GM23338 (cell line): ENCODE results near the gene HAGH. TPM values are rescaled to one million over a fixed set of nuclear protein-coding genes. Genes with fewer than 3 reads are reported as not detected.

Source experiments
- ATAC-seq: fragments of 200-7000 bp; cut with Tn5 transposase; 3 replicates; pipeline ENCODE4 v1.9.1; 2020
- DNase-seq: peaks from one replicate; pipeline ENCODE4 v3.0.0-alpha.2; 2015; ENCODE audit warnings: low spot score
- H2AFZ ChIP-seq: fragments of 200-600 bp; sonication (generic); 2 replicates; pipeline ENCODE4 v1.8.0; 2016; ENCODE audit warnings: antibody characterized with exemption, mild to moderate bottlenecking, moderate library complexity
- H3F3A ChIP-seq: fragments of 200-600 bp; sonication (generic); replicated peaks from 2 replicates; pipeline ENCODE4 v1.8.0; 2017; ENCODE audit warnings: antibody characterized with exemption, mixed run types, low read depth
- H3K27ac ChIP-seq: fragments of 200-600 bp; sonication (generic); 2 replicates; pipeline ENCODE4 v1.6.1; 2016; ENCODE audit warnings: low read depth
- H3K27me3 ChIP-seq: fragments of 200-600 bp; sonication (generic); 2 replicates; pipeline ENCODE4 v1.8.0; 2016; ENCODE audit warnings: mild to moderate bottlenecking, mixed run types, moderate library complexity; ENCODE audit not compliant: insufficient read depth
- H3K36me3 ChIP-seq: fragments of 200-600 bp; sonication (generic); 2 replicates; pipeline ENCODE4 v1.8.0; 2016; ENCODE audit warnings: mild to moderate bottlenecking; ENCODE audit not compliant: insufficient read depth
- H3K4me1 ChIP-seq: fragments of 200-600 bp; sonication (generic); 2 replicates; pipeline ENCODE4 v1.8.0; 2016; ENCODE audit warnings: mild to moderate bottlenecking, moderate library complexity; ENCODE audit not compliant: insufficient read depth
- H3K4me2 ChIP-seq: fragments of 200-600 bp; sonication (generic); 2 replicates; pipeline ENCODE4 v1.7.1; 2017; ENCODE audit warnings: mixed run types
- H3K4me3 ChIP-seq: fragments of 200-600 bp; sonication (generic); 2 replicates; pipeline ENCODE4 v1.6.1; 2016; ENCODE audit warnings: mixed run types
- H3K79me2 ChIP-seq: fragments of 200-600 bp; sonication (generic); replicated peaks from 2 replicates; pipeline ENCODE4 v1.8.0; 2017; ENCODE audit warnings: mild to moderate bottlenecking; ENCODE audit not compliant: insufficient read depth
- H3K9me2 ChIP-seq: fragments of 200-600 bp; sonication (generic); 2 replicates; pipeline ENCODE4 v1.8.0; 2017; ENCODE audit not compliant: insufficient read depth
- H4K20me1 ChIP-seq: fragments of 200-600 bp; sonication (generic); replicated peaks from 2 replicates; pipeline ENCODE4 v1.8.0; 2017; ENCODE audit warnings: mild to moderate bottlenecking; ENCODE audit not compliant: insufficient read depth
- H3K27ac Mint-ChIP-seq: 2 replicates; pipeline ENCODE4 v1.8.0; 2020; ENCODE audit warnings: inconsistent platforms, mild to moderate bottlenecking, moderate library complexity, mixed read lengths
- H3K27me3 Mint-ChIP-seq: 3 replicates; pipeline ENCODE4 v1.8.0; 2022; ENCODE audit warnings: low read depth, mild to moderate bottlenecking, moderate library complexity, mixed read lengths, inconsistent platforms; ENCODE audit not compliant: insufficient read depth, poor library complexity
- H3K36me3 Mint-ChIP-seq: 3 replicates; pipeline ENCODE4 v1.8.0; 2021; ENCODE audit warnings: low read depth, mild to moderate bottlenecking, inconsistent platforms, moderate library complexity, mixed read lengths
- H3K4me1 Mint-ChIP-seq: 3 replicates; pipeline ENCODE4 v1.8.0; 2020; ENCODE audit warnings: mild to moderate bottlenecking, inconsistent platforms, mixed read lengths
- H3K4me3 Mint-ChIP-seq: 3 replicates; pipeline ENCODE4 v1.8.0; 2021; ENCODE audit warnings: moderate library complexity, mild to moderate bottlenecking, inconsistent platforms, mixed read lengths
- H3K9me3 Mint-ChIP-seq: 3 replicates; pipeline ENCODE4 v1.8.0; 2020; ENCODE audit warnings: moderate library complexity, mild to moderate bottlenecking, inconsistent platforms, mixed read lengths
- CTCF ChIP-seq, 2 experiments: fragments of 200-600 bp in 1 of 2; sonication (generic) in 1 of 2; conservative IDR thresholded peaks; 2 replicates each; pipeline versions ENCODE4 v1.5.1 to v1.6.1; 2016 to 2017; ENCODE audit warnings: antibody characterized with exemption in 2 of 2, low read depth in 2 of 2, mild to moderate bottlenecking in 2 of 2, moderate library complexity in 1 of 2
- EZH2 ChIP-seq: fragments of 200-600 bp; sonication (generic); IDR thresholded peaks from one replicate; pipeline ENCODE4 v1.8.0; 2017; ENCODE audit warnings: antibody characterized with exemption, mild to moderate bottlenecking, low read depth; ENCODE audit not compliant: unreplicated experiment
- NANOG ChIP-seq: IDR thresholded peaks from 2 replicates; pipeline ENCODE4 v1.6.1; 2016; ENCODE audit warnings: antibody characterized with exemption, borderline replicate concordance
- STAT1 ChIP-seq: IDR thresholded peaks from one replicate; pipeline ENCODE4 v1.6.1; 2016; ENCODE audit warnings: antibody characterized with exemption; ENCODE audit not compliant: unreplicated experiment
- ZNF331 ChIP-seq: fragments of 250-450 bp; sonication (Bioruptor Pico); IDR thresholded peaks from 2 replicates; pipeline ENCODE4 v1.5.0; 2020; ENCODE audit warnings: low read depth, mild to moderate bottlenecking, moderate library complexity
- polyA plus RNA-seq: library from polyadenylated mRNA; unstranded; fragments of >200 nt; fragmentation: Nextera tagmentation; extraction: Ambion mirVana; gene quantifications from 2 replicates; pipeline ENCODE4 v1.2.1, GENCODE V29; 2016
- total RNA-seq: library from RNA; depleted of rRNA; stranded (reverse); fragments of >200 nt; shearing (Covaris generic); gene quantifications from 2 replicates; pipeline ENCODE4 v1.2.3, GENCODE V29; 2014
- TF ChIP-seq, protein P1 (sequence below): fragments of 250-450 bp; sonication (Bioruptor Pico); IDR thresholded peaks from 2 replicates; pipeline ENCODE4 v1.5.0; 2020; ENCODE audit warnings: mild to moderate bottlenecking, moderate library complexity
- TF ChIP-seq, protein P2 (sequence below): IDR thresholded peaks from 2 replicates; pipeline ENCODE4 v1.6.1; 2016; ENCODE audit warnings: antibody characterized with exemption

Gene HAGH
- total and polyA plus RNA-seq, 2 experiments from 2014 or later = 24.7 to 28.9 TPM

DNA sequence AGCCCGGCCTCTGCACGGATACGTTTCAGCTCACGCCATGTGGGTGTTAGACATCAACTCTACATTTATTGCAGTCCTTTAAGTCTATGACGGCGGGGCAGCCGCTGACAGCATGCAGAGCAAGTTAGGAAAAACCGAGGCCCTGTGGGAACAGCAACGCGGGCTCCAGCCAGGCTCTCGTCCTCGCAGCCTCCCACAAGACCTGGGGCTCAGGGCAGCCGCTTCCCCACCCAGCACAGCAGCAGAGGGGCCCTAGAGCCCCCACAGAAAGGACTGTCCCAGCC is 50.0 kb downstream of the HAGH start:
- H3K27me3 Mint-ChIP-seq = peaks cover 29% of the 10 kb centered on the region
- Histone ChIP-seq H3K9me2 (no peaks in the 10 kb centered on the region), H3K36me3 (no peaks in the 10 kb centered on the region), H3K79me2 (peaks cover 15% of the 10 kb centered on the region), H3K27ac (no peak overlapping the region), H3K4me3 (no peak overlapping the region), H3K27me3 (no peaks in the 10 kb centered on the region), H3F3A (peaks cover 10% of the 10 kb centered on the region; the same call in 1 of the 2 replicates), H3K4me2 (no peak overlapping the region), H2AFZ (no peak overlapping the region), H3K4me1 (peaks cover 4% of the 10 kb centered on the region; the same call in 1 of the 2 replicates), H4K20me1 (peaks cover 13% of the 10 kb centered on the region; the same call in 1 of the 2 replicates)
- TF ChIP-seq, protein P1, sequence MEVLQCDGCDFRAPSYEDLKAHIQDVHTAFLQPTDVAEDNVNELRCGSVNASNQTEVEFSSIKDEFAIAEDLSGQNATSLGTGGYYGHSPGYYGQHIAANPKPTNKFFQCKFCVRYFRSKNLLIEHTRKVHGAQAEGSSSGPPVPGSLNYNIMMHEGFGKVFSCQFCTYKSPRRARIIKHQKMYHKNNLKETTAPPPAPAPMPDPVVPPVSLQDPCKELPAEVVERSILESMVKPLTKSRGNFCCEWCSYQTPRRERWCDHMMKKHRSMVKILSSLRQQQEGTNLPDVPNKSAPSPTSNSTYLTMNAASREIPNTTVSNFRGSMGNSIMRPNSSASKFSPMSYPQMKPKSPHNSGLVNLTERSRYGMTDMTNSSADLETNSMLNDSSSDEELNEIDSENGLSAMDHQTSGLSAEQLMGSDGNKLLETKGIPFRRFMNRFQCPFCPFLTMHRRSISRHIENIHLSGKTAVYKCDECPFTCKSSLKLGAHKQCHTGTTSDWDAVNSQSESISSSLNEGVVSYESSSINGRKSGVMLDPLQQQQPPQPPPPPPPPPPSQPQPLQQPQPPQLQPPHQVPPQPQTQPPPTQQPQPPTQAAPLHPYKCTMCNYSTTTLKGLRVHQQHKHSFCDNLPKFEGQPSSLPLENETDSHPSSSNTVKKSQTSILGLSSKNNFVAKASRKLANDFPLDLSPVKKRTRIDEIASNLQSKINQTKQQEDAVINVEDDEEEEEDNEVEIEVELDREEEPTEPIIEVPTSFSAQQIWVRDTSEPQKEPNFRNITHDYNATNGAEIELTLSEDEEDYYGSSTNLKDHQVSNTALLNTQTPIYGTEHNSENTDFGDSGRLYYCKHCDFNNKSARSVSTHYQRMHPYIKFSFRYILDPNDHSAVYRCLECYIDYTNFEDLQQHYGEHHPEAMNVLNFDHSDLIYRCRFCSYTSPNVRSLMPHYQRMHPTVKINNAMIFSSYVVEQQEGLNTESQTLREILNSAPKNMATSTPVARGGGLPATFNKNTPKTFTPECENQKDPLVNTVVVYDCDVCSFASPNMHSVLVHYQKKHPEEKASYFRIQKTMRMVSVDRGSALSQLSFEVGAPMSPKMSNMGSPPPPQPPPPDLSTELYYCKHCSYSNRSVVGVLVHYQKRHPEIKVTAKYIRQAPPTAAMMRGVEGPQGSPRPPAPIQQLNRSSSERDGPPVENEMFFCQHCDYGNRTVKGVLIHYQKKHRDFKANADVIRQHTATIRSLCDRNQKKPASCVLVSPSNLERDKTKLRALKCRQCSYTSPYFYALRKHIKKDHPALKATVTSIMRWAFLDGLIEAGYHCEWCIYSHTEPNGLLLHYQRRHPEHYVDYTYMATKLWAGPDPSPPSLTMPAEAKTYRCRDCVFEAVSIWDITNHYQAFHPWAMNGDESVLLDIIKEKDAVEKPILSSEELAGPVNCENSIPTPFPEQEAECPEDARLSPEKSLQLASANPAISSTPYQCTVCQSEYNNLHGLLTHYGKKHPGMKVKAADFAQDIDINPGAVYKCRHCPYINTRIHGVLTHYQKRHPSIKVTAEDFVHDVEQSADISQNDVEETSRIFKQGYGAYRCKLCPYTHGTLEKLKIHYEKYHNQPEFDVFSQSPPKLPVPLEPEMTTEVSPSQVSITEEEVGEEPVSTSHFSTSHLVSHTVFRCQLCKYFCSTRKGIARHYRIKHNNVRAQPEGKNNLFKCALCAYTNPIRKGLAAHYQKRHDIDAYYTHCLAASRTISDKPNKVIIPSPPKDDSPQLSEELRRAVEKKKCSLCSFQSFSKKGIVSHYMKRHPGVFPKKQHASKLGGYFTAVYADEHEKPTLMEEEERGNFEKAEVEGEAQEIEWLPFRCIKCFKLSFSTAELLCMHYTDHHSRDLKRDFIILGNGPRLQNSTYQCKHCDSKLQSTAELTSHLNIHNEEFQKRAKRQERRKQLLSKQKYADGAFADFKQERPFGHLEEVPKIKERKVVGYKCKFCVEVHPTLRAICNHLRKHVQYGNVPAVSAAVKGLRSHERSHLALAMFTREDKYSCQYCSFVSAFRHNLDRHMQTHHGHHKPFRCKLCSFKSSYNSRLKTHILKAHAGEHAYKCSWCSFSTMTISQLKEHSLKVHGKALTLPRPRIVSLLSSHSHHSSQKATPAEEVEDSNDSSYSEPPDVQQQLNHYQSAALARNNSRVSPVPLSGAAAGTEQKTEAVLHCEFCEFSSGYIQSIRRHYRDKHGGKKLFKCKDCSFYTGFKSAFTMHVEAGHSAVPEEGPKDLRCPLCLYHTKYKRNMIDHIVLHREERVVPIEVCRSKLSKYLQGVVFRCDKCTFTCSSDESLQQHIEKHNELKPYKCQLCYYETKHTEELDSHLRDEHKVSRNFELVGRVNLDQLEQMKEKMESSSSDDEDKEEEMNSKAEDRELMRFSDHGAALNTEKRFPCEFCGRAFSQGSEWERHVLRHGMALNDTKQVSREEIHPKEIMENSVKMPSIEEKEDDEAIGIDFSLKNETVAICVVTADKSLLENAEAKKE (CRISPR knock-in tag) = no peak
- TF ChIP-seq CTCF (conservative IDR thresholded peaks at IDR 0.05; ENCODE audit: low read depth in 2 of 2) = no peak
- TF ChIP-seq, protein P2, sequence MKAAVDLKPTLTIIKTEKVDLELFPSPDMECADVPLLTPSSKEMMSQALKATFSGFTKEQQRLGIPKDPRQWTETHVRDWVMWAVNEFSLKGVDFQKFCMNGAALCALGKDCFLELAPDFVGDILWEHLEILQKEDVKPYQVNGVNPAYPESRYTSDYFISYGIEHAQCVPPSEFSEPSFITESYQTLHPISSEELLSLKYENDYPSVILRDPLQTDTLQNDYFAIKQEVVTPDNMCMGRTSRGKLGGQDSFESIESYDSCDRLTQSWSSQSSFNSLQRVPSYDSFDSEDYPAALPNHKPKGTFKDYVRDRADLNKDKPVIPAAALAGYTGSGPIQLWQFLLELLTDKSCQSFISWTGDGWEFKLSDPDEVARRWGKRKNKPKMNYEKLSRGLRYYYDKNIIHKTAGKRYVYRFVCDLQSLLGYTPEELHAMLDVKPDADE = no peak
- TF ChIP-seq EZH2 = no peak
- TF ChIP-seq STAT1 = no peak
- no peak for TF ChIP-seq ZNF331 (CRISPR knock-in tag)
- no peak for TF ChIP-seq NANOG
- H3K4me3 Mint-ChIP-seq = no peak overlapping the region
- peaks cover 9% of the 10 kb centered on the region; the same call in 2 of the 3 replicates for H3K9me3 Mint-ChIP-seq
- ATAC-seq (no peak), DNase-seq (no peak)
- peaks cover 20% of the 10 kb centered on the region for H3K36me3 Mint-ChIP-seq
- H3K4me1 Mint-ChIP-seq = peaks cover 7% of the 10 kb centered on the region
- H3K27ac Mint-ChIP-seq = no peak overlapping the region
